ENCODE measurements around the gene G6PC1. TPM values are rescaled to one million over a fixed set of nuclear protein-coding genes. Genes with fewer than 3 reads are reported as not detected.
"Not testable (repeated sequence)": the region's sequence is repeated elsewhere in the genome, so short reads cannot be mapped to it uniquely, and the experiment has no call there.

Gene G6PC1
- polyA plus RNA-seq, 3 donors, result 0.03 to 0.11 TPM; not detected in 1

- H3K27ac ChIP-seq (ENCODE audit: low read depth, low read length), result no peak overlapping the region
These were observed 28.2 kb upstream of the G6PC1 start for GRCh38 chr17:42872251-42872965.

GRCh38 chr17:42873315-42873714, 27.3 kb upstream of the G6PC1 start:
- 88 to 95% (median 91%) methylated on average over 6 of the region's 6 CpGs for WGBS, 3 donors
- no peak overlapping the region for H3K27ac ChIP-seq (ENCODE audit: low read depth, low read length)

More at GRCh38 chr17:42872251-42872965, 28.2 kb upstream of the G6PC1 start:
- 92 to 94% (median 93%) methylated on average over 11 to 13 of the region's 13 CpGs for WGBS, 3 donors

GRCh38 chr17:42873932-42874695, 26.5 kb upstream of the G6PC1 start:
- not testable (repeated sequence) for H3K27ac ChIP-seq (ENCODE audit: low read depth, low read length)
- WGBS, 3 donors, result 84 to 92% (median 90%) methylated on average over 6 to 8 of the region's 12 CpGs

- WGBS, 3 donors, result 94 to 97% (median 96%) methylated on average over 10 of the region's 10 CpGs
- no peak overlapping the region for H3K27ac ChIP-seq (ENCODE audit: low read depth, low read length)
These were observed 23.6 kb upstream of the G6PC1 start for GRCh38 chr17:42877037-42877436.

GRCh38 chr17:42878123-42878880, 22.3 kb upstream of the G6PC1 start:
- no peak overlapping the region for H3K27ac ChIP-seq (ENCODE audit: low read depth, low read length)
- 48 to 71% (median 65%) methylated on average over 13 of the region's 13 CpGs for WGBS, 3 donors

GRCh38 chr17:42878924-42879595, 21.5 kb upstream of the G6PC1 start:
- H3K27ac ChIP-seq (ENCODE audit: low read depth, low read length), result no peak overlapping the region
- WGBS, 3 donors, result 83 to 84% (median 84%) methylated on average over 8 of the region's 8 CpGs

GRCh38 chr17:42879596-42879985, 21.0 kb upstream of the G6PC1 start:
- 60 to 84% (median 69%) methylated on average over 6 of the region's 6 CpGs for WGBS, 3 donors
- no peak overlapping the region for H3K27ac ChIP-seq (ENCODE audit: low read depth, low read length)

GRCh38 chr17:42880776-42881310, 19.8 kb upstream of the G6PC1 start:
- WGBS, 3 donors, result 83 to 90% (median 85%) methylated on average over 5 of the region's 5 CpGs
- H3K27ac ChIP-seq (ENCODE audit: low read depth, low read length), result no peak overlapping the region

GRCh38 chr17:42881706-42882105, 18.9 kb upstream of the G6PC1 start:
- 89 to 95% (median 91%) methylated on average over 6 of the region's 6 CpGs for WGBS, 3 donors
- H3K27ac ChIP-seq (ENCODE audit: low read depth, low read length), result not testable (repeated sequence)

- no peak overlapping the region for H3K27ac ChIP-seq (ENCODE audit: low read depth, low read length)
- 91 to 95% (median 92%) methylated on average over 8 of the region's 8 CpGs for WGBS, 3 donors
These were observed 18.4 kb upstream of the G6PC1 start for GRCh38 chr17:42882166-42882565.

- 83 to 88% (median 85%) methylated on average over 7 of the region's 7 CpGs for WGBS, 3 donors
- H3K27ac ChIP-seq (ENCODE audit: low read depth, low read length), result no peak overlapping the region
These were observed 16.6 kb upstream of the G6PC1 start for GRCh38 chr17:42883802-42884558.

- H3K27ac ChIP-seq (ENCODE audit: low read depth, low read length), result not testable (repeated sequence)
- WGBS, 3 donors, result 92 to 96% (median 93%) methylated on average over 3 of the region's 3 CpGs
These were observed 14.8 kb upstream of the G6PC1 start for GRCh38 chr17:42885806-42886205.

GRCh38 chr17:42886283-42887176, 14.1 kb upstream of the G6PC1 start:
- H3K27ac ChIP-seq (ENCODE audit: low read depth, low read length), result no peak overlapping the region
- 42 to 54% (median 49%) methylated on average over 15 of the region's 15 CpGs for WGBS, 3 donors

GRCh38 chr17:42889809-42890208, 10.8 kb upstream of the G6PC1 start:
- 93 to 95% (median 93%) methylated on average over 7 of the region's 7 CpGs for WGBS, 3 donors

GRCh38 chr17:42891539-42892152, 9.0 kb upstream of the G6PC1 start:
- H3K27ac ChIP-seq (ENCODE audit: low read depth, low read length), result no peak overlapping the region

More at GRCh38 chr17:42889809-42890208, 10.8 kb upstream of the G6PC1 start:
- no peak overlapping the region for H3K27ac ChIP-seq (ENCODE audit: low read depth, low read length)

GRCh38 chr17:42893359-42893758, 7.2 kb upstream of the G6PC1 start:
- no peak overlapping the region for H3K27ac ChIP-seq (ENCODE audit: low read depth, low read length)
- 13 to 42% (median 15%) methylated on average over 4 of the region's 4 CpGs for WGBS, 3 donors

More at GRCh38 chr17:42891539-42892152, 9.0 kb upstream of the G6PC1 start:
- WGBS, 3 donors, result 39 to 46% (median 42%) methylated on average over 10 of the region's 10 CpGs
